Left ventricle myocardium inferior (tissue), 1 donor: Measurements from ENCODE around the gene UNC5A. TPM values are rescaled to one million over a fixed set of nuclear protein-coding genes. Genes with fewer than 3 reads are reported as not detected.

Experiments
- DNase-seq: peaks from one replicate; pipeline ENCODE4 v3.0.0-alpha.2; 2020
- H3K27ac ChIP-seq: fragments of 200-600 bp; replicated peaks from 2 replicates; pipeline ENCODE4 v1.8.0; 2021
- H3K27me3 ChIP-seq: fragments of 200-600 bp; 2 replicates; pipeline ENCODE4 v1.8.0; 2021; ENCODE audit warnings: low read depth
- H3K36me3 ChIP-seq: fragments of 200-600 bp; 2 replicates; pipeline ENCODE4 v1.8.0; 2021
- H3K4me1 ChIP-seq: fragments of 200-600 bp; 2 replicates; pipeline ENCODE4 v1.8.0; 2021
- H3K4me3 ChIP-seq: fragments of 200-600 bp; 2 replicates; pipeline ENCODE4 v1.8.0; 2021; ENCODE audit warnings: mild to moderate bottlenecking, moderate library complexity
- H3K9me3 ChIP-seq: fragments of 200-600 bp; replicated peaks from 2 replicates; pipeline ENCODE4 v1.8.0; 2021
- intact Hi-C: fragments of 100-400 bp; cut with micrococcal nuclease; formaldehyde crosslinking; loops from one replicate; pipeline ENCODE4 v1.11.0; 2022
- total RNA-seq: library from RNA; stranded (reverse); fragmentation: NEBNext Ultra II Directional; extraction: Animal tissue kit (Norgen Biotek cat#: 25700); gene quantifications from one replicate; pipeline ENCODE4 v1.2.1, GENCODE V29; 2021
- TF ChIP-seq, protein P1 (sequence below): fragments of 200-600 bp; IDR thresholded peaks from 2 replicates; pipeline ENCODE4 v1.8.0; 2021; ENCODE audit warnings: antibody characterized with exemption, mild to moderate bottlenecking, borderline replicate concordance
- donor health status: DM: no; HTN: yes; CAD: no; lungs with severe emphysema.

The UNC5A gene
- total RNA-seq, 1 donor from 2014 or later = not detected

DNA sequence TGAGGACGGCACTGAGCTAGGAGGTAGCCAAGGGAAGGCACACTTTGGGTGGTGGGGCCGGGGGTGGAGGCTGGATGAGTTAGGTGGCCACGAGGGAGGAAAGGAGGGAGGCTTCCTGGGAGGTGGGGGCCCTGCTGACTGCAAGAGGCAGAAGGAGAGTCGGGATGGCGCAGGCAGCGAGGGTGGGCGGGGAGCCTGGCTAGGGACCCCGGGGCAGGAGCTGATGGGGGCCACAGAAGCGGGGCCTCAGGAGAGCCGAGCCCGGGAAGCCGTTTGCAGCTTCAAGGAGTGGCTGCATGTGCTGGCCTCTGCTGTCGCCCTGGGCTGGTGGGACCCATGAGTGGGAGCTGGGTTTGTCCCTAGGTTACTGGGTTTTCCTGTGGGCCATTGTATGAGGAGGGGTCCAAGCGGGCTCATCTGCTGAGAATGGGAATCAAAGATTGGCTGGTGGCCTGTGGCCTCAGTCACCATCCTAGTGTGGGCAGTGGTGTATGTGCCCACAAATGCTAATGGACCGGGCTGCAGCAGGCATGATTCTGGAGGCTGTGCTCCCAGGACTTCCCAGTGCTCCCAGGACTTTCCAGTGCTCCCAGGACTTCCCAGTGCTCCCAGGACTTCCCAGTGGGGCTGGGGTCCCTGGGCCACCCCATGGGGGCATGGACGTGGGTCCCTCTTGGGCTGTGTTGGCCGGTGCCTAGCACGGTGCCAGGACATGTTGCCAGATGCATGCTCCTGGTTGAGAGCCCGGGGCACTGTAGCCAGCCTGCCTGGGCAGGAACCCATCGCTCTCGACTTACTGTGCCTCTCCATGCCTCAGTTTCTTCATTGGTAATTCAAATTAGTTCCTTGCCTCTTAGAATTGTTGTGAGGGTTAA lies 40.2 kb downstream of the UNC5A start:
- Histone ChIP-seq H3K36me3 (no peaks in the 10 kb centered on the region), H3K4me3 (no peak overlapping the region), H3K9me3 (no peaks in the 10 kb centered on the region), H3K27me3 (peaks cover 97% of the 10 kb centered on the region), H3K4me1 (no peaks in the 10 kb centered on the region), H3K27ac (no peak overlapping the region)
- DNase-seq = no peak
- TF ChIP-seq, protein P1, sequence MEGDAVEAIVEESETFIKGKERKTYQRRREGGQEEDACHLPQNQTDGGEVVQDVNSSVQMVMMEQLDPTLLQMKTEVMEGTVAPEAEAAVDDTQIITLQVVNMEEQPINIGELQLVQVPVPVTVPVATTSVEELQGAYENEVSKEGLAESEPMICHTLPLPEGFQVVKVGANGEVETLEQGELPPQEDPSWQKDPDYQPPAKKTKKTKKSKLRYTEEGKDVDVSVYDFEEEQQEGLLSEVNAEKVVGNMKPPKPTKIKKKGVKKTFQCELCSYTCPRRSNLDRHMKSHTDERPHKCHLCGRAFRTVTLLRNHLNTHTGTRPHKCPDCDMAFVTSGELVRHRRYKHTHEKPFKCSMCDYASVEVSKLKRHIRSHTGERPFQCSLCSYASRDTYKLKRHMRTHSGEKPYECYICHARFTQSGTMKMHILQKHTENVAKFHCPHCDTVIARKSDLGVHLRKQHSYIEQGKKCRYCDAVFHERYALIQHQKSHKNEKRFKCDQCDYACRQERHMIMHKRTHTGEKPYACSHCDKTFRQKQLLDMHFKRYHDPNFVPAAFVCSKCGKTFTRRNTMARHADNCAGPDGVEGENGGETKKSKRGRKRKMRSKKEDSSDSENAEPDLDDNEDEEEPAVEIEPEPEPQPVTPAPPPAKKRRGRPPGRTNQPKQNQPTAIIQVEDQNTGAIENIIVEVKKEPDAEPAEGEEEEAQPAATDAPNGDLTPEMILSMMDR = no peak
- intact Hi-C loops = no loop called here

DNA sequence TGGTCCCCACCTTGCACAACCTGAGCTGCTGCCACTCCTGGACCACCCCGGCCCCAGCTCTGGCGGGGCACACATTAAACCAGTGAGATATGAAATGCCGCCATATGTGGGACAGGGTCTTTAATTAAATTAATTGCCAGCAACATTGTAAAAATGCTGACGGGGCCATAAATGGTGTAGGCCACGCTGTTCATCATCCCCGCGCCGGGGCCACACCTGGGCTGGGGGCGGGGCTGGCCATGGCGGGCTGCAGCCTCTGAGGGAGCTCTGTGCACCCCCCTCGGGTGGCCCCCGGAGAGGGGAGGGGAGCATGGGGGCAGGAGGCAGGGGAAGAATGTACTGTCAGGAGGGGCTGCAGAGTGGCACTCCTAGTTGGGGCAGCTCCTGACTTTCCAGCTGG lies 41.0 kb downstream of the UNC5A start:
- TF ChIP-seq, protein P1 = no peak
- no peak for DNase-seq
- Histone ChIP-seq H3K9me3 (no peaks in the 10 kb centered on the region), H3K36me3 (no peaks in the 10 kb centered on the region), H3K4me1 (no peaks in the 10 kb centered on the region), H3K4me3 (no peak overlapping the region), H3K27ac (no peak overlapping the region), H3K27me3 (peaks cover 97% of the 10 kb centered on the region)
- intact Hi-C loops = no loop called here

DNA sequence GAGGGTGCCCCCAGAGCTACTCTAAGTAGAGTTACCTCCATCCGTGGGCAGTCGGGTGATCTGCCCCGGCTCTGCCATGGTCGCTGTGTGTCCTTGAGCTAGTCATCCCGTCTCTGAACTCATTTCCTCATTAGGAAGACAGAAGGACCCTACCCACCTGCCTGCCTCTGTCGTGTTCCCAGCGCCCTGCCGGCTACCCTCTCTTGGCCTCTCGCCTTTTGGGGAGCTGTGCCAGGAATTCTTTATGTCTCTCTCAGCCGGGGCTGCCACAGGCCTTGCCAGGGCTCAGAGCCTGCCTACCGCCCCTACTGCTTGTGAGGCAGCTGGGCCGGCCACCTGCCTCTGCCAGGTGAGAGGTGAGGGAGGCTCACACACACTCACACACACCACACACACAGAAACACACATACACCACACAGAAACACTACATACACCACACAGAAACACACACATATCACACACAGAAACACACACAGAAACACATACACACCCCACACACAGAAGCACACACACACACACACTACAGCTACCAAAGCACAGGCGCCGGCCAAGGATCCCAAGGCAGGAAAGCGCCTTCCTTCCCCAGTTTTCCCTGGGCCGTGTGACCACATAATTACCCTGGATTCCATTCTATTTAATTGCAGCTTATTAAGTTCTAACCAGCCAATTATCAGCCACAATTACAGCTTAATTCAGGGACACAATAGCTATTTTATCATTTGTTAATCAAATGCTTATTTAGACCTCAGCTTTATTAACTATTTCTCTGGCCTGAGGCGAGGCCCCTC lies 41.7 kb downstream of the UNC5A start:
- no peak for DNase-seq
- Histone ChIP-seq H3K27ac (no peak overlapping the region), H3K27me3 (peaks cover 97% of the 10 kb centered on the region), H3K9me3 (no peaks in the 10 kb centered on the region), H3K4me1 (no peaks in the 10 kb centered on the region), H3K36me3 (no peaks in the 10 kb centered on the region), H3K4me3 (no peak overlapping the region)
- TF ChIP-seq, protein P1 = no peak
- intact Hi-C loops = no loop called here

DNA sequence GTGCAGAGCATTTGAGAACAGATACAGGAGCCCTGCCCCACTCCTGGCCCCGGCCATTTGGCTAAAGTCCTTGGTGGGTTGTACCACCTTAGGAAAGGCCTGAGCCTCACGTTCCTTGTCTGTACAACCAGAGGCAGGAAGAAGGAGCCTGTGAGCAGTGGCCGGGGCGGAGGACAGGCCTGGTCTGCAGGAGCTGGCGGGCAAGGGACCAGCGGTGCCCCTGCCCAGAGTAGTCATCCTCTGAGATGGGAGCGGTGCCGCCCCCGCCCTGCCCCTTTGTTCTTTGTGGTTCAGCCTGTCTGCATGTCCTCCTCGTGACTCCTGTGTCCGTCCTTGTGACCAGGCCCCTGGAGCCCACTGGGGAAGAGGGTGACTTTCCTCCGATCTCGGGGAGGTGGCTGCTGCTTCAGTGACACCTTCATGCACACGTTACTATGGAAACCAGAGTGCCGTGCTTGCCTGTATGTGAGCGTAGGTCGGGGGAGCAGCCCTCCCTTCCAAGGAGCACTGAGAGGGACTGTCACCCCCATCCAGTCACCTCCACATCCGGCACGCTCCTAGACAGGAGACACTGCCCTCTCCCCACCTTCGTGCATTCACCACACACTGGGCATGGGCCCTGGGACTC lies 42.9 kb downstream of the UNC5A start:
- Histone ChIP-seq H3K4me3 (no peak overlapping the region), H3K36me3 (no peaks in the 10 kb centered on the region), H3K4me1 (no peaks in the 10 kb centered on the region), H3K27ac (no peak overlapping the region), H3K27me3 (peaks cover 91% of the 10 kb centered on the region), H3K9me3 (no peaks in the 10 kb centered on the region)
- intact Hi-C loops = no loop called here
- TF ChIP-seq, protein P1 = no peak
- no peak for DNase-seq

DNA sequence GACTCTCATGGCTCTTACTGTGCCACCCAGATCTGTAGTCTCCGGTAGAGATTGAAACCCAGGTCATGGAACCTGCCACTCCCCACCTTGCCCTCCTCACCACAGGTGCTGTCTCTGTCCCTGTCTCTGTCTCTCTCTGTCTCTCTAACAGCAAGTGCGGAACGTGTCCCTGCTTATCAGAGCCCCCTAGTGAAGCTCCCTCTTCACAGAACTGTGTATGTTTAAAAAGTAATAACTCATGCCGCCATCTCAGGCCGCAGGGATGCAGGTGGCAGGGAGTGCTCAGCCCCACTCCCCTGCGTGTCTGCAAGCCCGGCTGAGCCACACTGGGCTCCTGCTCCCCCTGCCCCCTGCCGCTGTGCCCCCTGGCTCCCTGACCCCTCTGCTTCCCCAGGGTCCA lies 43.8 kb downstream of the UNC5A start:
- H3K36me3 ChIP-seq = no peaks in the 10 kb centered on the region
- H3K27me3 ChIP-seq = peaks cover 82% of the 10 kb centered on the region
- no peak overlapping the region for H3K27ac ChIP-seq
- no peak overlapping the region for H3K4me3 ChIP-seq
- H3K9me3 ChIP-seq = no peaks in the 10 kb centered on the region
- no peaks in the 10 kb centered on the region for H3K4me1 ChIP-seq
- intact Hi-C loops = no loop called here
- no peak for DNase-seq
- TF ChIP-seq, protein P1 = no peak
